ENCODE data around the gene TEX261. TPM values are rescaled to one million over a fixed set of nuclear protein-coding genes. Genes with fewer than 3 reads are reported as not detected.
"Not testable (repeated sequence)": the region's sequence is repeated elsewhere in the genome, so short reads cannot be mapped to it uniquely, and the experiment has no call there.

Gene TEX261
- total RNA-seq, 2 experiments from 2014 or later = 34.5 to 45.8 TPM

DNA sequence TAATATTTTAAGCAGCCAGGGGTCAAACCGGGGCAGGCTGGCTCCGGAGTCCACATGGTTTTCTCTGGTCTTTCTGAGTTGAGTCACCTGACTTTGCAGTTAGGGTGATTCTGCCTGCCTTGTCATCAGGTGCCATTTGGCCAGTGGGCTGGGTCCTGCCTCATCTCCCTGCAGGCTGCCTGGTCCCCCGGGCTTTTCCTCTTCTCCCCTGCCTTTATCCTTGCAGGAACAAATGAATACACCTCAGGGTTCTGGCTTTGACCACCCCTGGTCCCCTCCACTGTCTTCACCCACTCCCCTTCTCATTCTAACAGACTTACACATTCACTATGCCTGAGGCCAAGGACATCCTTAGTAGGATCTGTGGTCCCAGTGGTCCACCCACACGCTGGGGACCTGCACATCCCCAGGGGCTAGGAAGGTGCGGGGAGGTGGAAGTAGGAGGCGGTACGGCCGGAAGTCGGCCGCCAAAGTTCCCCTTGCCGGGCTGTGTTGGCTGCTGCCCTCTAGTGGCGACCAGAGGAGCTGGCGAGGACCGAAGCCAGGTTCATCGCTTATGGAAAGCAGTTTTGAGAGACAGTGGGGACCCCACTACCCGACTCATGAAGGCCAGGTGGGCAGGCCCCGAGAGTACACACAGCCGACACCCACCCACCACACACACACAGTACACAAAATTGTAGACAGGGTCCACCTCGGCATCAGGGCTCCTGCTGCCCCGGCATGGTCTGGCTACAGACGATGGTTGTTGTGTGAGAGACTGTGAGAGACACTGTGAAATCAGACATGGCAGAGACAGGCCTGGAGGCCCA, 6.3 kb upstream of the TEX261 start:
- POLR2A ChIA-PET = interaction anchor here (1.5 kb wide), 1 partner anchor 226 kb away, joined by 3 read pairs; the partner anchor contains the start of gene PAIP2B

GRCh38 chr2:70999931-71000330, 5.3 kb upstream of the TEX261 start:
- BruUV-seq (replicated peaks); H3K79me2 ChIP-seq (ENCODE audit: insufficient read depth, low read depth, low read length); DNase-seq (ENCODE audit: low spot score); H3K27ac ChIP-seq (ENCODE audit: low read depth, low read length, poor library complexity, severe bottlenecking); intact Hi-C loops (cut with micrococcal nuclease; ENCODE audit: unreplicated experiment); H3K9me2 ChIP-seq (ENCODE audit: insufficient read depth, low read length); H3K4me2 ChIP-seq (ENCODE audit: low read length); H2AFZ ChIP-seq (ENCODE audit: low read length); H3K4me3 ChIP-seq (ENCODE audit: low read depth, low read length, poor library complexity, severe bottlenecking); H4K20me1 ChIP-seq (ENCODE audit: insufficient read depth, low read length); H3K9me3 ChIP-seq (ENCODE audit: low read length); CTCF ChIA-PET (ENCODE audit: unreplicated experiment); H3K36me3 ChIP-seq (ENCODE audit: insufficient read depth, low read length): not testable (repeated sequence)
- POLR2A ChIA-PET = interaction anchor here (1.0 kb wide), 1 partner anchor 69 kb away, joined by 3 read pairs; the partner anchor contains the start of gene NAGK
- peaks cover 22% of the 10 kb centered on the region for H3K4me1 ChIP-seq (ENCODE audit: insufficient read depth, low read length, poor library complexity, severe bottlenecking)

More for the DNA sequence above, 6.3 kb upstream of the TEX261 start:
- peak; percentile 96 for TF ChIP-seq CTCF (conservative IDR thresholded peaks at IDR 0.05; ENCODE audit: low read length)
- TF ChIP-seq EZH2phosphoT487 (IDR thresholded peaks at IDR 0.05; ENCODE audit: borderline replicate concordance, low read depth, low read length) = no peak
- peak overlapping the region; percentile 67 for H3K4me2 ChIP-seq (ENCODE audit: low read length)
- H3K4me1 ChIP-seq (ENCODE audit: insufficient read depth, low read length, poor library complexity, severe bottlenecking) = peaks cover 17% of the 10 kb centered on the region
- BruUV-seq (replicated peaks) = no TSS peak
- H3K9me2 ChIP-seq (ENCODE audit: insufficient read depth, low read length) = no peaks in the 10 kb centered on the region
- no peaks in the 10 kb centered on the region for H3K9me3 ChIP-seq (ENCODE audit: low read length)
- H3K4me3 ChIP-seq (ENCODE audit: low read depth, low read length, poor library complexity, severe bottlenecking) = peak overlapping the region; percentile 63
- H4K20me1 ChIP-seq (ENCODE audit: insufficient read depth, low read length) = no peaks in the 10 kb centered on the region
- H3K36me3 ChIP-seq (ENCODE audit: insufficient read depth, low read length) = no peaks in the 10 kb centered on the region
- CTCF ChIA-PET (ENCODE audit: unreplicated experiment) = interaction anchor here (0.6 to 1.4 kb wide), 4 partner anchors 70 to 155 kb away, joined by 3 to 6 read pairs (median 3); no protein-coding TSS in a partner anchor
- peak overlapping the region; percentile 92 for H2AFZ ChIP-seq (ENCODE audit: low read length)
- no peak overlapping the region for H3K27ac ChIP-seq (ENCODE audit: low read depth, low read length, poor library complexity, severe bottlenecking)
- DNase-seq (ENCODE audit: low spot score) = peak; percentile 87
- intact Hi-C loops (cut with micrococcal nuclease; ENCODE audit: unreplicated experiment) = no loop called here
- H3K79me2 ChIP-seq (ENCODE audit: insufficient read depth, low read depth, low read length) = no peaks in the 10 kb centered on the region

DNA sequence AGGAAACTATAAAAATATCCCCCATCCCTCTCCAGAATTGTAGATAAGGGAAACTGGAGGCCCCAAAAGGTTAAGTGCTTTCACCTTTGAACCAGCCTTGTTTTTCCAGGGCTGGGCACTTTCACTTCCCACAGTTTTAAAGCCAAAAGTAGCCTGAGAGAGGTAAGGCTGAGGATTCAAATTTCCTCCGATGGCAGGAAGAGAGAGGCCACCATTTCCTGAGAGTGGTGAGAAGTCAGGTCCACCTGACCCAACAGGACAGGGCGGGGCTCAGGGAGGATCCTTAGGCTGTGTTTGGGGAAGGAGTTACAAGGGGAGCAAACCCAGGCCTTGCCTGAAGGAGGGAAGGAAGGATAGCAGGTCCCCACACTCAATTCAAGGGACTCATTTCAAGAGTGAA, 4.7 kb upstream of the TEX261 start:
- Histone ChIP-seq H3K9me2 (ENCODE audit: insufficient read depth, low read length) (no peaks in the 10 kb centered on the region), H3K36me3 (ENCODE audit: insufficient read depth, low read length) (peaks cover 1% of the 10 kb centered on the region; the same call in 1 of the 2 replicates), H3K4me2 (ENCODE audit: low read length) (no peak overlapping the region), H3K4me3 (ENCODE audit: low read depth, low read length, poor library complexity, severe bottlenecking) (no peak overlapping the region), H3K79me2 (ENCODE audit: insufficient read depth, low read depth, low read length) (peaks cover 2% of the 10 kb centered on the region), H4K20me1 (ENCODE audit: insufficient read depth, low read length) (no peaks in the 10 kb centered on the region), H3K4me1 (ENCODE audit: insufficient read depth, low read length, poor library complexity, severe bottlenecking) (peaks cover 22% of the 10 kb centered on the region), H3K27ac (ENCODE audit: low read depth, low read length, poor library complexity, severe bottlenecking) (no peak overlapping the region), H2AFZ (ENCODE audit: low read length) (no peak overlapping the region), H3K9me3 (ENCODE audit: low read length) (no peaks in the 10 kb centered on the region)
- no peak for TF ChIP-seq CTCF (conservative IDR thresholded peaks at IDR 0.05; ENCODE audit: low read length)
- intact Hi-C loops (cut with micrococcal nuclease; ENCODE audit: unreplicated experiment) = no loop called here
- DNase-seq (ENCODE audit: low spot score) = no peak
- CTCF ChIA-PET (ENCODE audit: unreplicated experiment) = no interaction called here
- no TSS peak for BruUV-seq (replicated peaks)
- POLR2A ChIA-PET = interaction anchor here (1.0 kb wide), 1 partner anchor 69 kb away, joined by 3 read pairs; the partner anchor contains the start of gene NAGK

DNA sequence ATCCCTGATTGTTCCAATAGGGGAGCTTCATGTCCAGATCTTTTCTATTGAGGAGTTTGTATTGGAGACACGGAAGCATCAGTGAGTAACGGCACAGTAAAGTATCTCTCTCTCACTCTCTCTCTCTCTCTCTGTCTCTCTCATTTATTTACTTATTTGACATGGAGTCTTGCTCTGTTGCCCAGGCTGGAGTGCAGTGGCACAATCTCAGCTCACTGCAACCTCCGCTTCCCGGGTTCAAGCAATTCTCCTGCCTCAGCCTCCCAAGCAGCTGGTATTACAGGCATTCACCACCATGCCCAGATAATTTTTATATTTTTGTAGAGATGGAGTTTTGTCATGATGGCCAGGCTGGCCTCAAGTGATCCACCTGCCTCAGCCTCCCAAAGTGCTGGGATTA, 4.2 kb upstream of the TEX261 start:
- H3K36me3 ChIP-seq (ENCODE audit: insufficient read depth, low read length); BruUV-seq (replicated peaks); H3K27ac ChIP-seq (ENCODE audit: low read depth, low read length, poor library complexity, severe bottlenecking); H4K20me1 ChIP-seq (ENCODE audit: insufficient read depth, low read length); H3K9me3 ChIP-seq (ENCODE audit: low read length); H3K4me2 ChIP-seq (ENCODE audit: low read length); CTCF ChIA-PET (ENCODE audit: unreplicated experiment); H3K4me3 ChIP-seq (ENCODE audit: low read depth, low read length, poor library complexity, severe bottlenecking); POLR2A ChIA-PET; DNase-seq (ENCODE audit: low spot score); H2AFZ ChIP-seq (ENCODE audit: low read length); intact Hi-C loops (cut with micrococcal nuclease; ENCODE audit: unreplicated experiment); H3K79me2 ChIP-seq (ENCODE audit: insufficient read depth, low read depth, low read length); H3K9me2 ChIP-seq (ENCODE audit: insufficient read depth, low read length): not testable (repeated sequence)
- peaks cover 22% of the 10 kb centered on the region for H3K4me1 ChIP-seq (ENCODE audit: insufficient read depth, low read length, poor library complexity, severe bottlenecking)

Measured in OCI-LY7 (cell line).